GM12801 (cell line): Measurements from ENCODE around the gene COL5A1.

Experiments used
- TF ChIP-seq, protein P1 (sequence below): IDR thresholded peaks from one replicate; pipeline ENCODE4 v1.5.1; 2011; ENCODE audit warnings: control low read depth; ENCODE audit not compliant: insufficient read length; ENCODE audit errors: extremely low read depth

The COL5A1 gene

DNA sequence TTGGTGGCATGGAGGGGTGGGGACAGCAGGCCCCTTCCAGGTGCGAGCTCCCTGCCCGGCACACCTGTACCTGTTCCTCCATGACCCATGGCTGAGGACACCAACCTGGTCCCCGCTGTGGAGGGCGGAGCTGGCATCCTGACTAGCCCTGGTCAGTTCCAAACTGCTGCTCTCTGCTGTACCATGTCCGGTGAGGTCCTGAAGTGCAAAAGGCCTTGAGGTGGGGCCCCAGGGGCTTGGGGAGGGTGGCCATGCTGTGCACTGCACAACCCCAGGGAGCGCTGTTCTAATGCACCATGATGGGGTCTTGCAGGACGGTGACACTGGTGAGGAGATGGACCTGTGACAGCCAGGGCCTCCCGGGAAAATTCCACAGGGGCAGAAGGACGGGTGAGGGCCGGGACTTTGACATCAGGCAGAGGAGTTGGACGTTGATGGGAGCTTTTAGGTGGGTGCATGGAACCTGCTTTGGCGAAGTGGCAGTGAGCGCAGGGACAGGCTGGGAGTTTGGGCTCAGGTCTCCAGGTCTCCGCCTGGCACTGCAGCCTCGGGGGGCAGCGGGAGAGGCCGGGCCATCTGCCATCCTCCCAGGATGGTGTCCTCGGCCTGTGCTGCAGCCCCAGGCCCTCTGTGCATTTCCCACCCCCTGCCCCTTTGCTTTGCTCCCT, 38.9 kb downstream of the COL5A1 start:
- TF ChIP-seq, protein P1, sequence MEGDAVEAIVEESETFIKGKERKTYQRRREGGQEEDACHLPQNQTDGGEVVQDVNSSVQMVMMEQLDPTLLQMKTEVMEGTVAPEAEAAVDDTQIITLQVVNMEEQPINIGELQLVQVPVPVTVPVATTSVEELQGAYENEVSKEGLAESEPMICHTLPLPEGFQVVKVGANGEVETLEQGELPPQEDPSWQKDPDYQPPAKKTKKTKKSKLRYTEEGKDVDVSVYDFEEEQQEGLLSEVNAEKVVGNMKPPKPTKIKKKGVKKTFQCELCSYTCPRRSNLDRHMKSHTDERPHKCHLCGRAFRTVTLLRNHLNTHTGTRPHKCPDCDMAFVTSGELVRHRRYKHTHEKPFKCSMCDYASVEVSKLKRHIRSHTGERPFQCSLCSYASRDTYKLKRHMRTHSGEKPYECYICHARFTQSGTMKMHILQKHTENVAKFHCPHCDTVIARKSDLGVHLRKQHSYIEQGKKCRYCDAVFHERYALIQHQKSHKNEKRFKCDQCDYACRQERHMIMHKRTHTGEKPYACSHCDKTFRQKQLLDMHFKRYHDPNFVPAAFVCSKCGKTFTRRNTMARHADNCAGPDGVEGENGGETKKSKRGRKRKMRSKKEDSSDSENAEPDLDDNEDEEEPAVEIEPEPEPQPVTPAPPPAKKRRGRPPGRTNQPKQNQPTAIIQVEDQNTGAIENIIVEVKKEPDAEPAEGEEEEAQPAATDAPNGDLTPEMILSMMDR = no peak

DNA sequence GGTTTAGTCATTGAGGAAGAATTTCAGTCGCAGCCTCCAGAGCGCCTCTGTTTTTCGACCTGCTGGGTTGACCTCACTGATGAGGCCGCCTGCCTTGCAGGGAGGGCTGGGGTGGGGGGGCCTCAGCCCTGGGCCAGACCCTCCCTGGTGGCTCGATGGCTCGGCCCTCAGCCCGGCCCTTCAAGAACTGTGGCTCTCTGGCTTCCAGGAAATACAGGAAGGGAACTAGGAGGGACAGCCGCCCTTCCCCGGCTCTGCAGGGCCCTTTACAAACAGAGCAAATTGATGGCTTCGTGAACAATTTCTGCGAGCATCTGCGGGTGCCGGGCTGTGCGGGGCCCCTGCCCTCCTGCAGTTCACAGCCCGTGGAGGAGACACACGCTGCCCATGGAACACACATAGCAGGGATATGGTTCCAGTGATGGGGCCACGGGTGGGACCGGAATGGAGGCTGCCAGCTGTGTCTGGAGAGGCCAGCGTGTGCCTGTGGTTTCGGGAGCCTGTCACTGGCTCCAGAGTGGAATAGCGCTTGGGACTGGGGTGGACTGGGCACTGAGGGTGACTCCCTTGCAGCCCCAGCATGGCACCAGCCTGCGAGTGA, 39.6 kb downstream of the COL5A1 start:
- TF ChIP-seq, protein P1 = no peak

DNA sequence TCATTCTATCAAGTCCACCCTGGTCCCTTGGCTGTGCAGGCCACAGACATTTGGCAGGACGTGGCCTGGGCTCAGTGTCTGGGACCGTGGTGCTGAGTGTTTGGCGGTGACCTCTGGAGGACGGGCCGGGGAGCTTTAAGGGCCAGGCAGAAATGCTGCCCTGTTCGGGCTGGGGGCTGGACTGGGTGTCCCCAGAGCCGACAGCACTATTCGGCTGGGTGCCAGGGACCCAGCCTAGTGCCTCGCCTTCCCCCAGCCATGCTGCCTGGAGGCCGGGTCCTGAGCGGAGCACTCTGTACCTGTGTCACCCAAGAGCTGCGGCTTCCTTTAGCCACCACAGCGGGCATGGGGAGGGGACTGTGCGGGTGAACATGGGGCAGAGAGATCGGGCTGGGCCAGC, 40.4 kb downstream of the COL5A1 start:
- TF ChIP-seq, protein P1 = no peak

DNA sequence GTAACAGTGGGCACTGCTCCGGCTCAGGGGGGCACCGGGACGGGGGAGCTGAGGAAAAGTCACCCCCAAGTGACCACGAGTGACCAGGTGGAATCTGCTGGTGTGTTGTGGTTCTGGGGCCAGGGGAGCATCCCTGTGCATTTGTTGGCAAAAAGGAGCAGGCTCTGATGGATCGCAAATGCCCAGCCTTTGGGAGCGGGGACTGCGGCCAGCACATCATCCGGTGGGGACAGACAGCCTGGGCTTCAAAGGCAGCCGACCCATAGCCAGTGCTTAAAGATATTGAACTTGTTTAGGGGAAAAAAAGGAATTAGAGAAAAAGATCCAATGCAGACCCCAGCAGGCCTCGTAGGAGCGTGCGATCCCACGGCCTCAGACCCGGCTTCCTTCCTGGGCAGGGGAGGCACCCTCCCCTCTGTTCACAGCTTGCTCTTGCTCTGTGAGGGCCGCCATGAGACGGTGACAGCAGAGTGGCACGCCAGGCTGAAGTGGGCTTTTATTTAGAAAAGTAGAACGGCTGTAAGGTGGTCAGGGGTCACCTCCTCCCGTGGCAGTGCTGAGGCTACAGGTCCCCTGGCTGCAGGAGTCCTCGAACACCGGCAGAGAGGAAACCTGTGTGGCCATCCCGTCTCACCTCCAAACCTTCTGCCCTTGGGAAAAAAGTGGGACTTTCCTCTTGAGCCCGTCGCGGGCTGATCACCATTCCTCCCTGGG, 41.2 kb downstream of the COL5A1 start:
- TF ChIP-seq, protein P1 = no peak

DNA sequence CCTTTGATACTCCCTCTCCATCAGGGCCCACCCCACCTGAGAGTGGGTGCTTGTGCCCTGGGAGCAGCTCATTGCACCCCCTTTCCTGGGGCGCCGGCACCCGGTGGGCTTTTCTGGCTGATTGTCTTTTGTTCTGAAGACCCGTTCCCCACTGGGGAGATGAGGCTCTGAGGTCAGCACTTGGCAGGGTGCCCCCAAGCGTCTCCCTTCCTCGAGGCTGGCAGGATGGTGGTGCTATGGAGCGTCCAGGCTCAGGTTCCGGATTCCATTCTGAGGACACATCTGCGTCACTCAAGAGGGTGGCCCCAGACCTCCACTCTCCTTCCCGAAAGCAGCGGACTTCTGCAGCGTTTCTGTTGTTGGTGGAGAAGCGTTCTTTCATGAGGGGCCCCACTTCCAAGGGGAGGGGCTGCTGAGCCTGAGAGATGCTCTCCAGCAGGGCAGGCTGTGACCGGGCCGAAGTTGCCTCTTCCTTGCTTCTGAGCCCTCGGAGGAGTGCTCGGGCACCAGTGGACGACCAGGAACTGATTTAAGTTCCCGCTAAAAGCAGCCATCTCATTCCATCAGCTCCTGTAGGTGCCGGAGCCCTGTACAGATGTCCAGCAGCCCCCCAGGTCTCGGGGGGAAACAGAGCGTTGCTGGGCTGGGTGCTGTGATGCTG, 42.2 kb downstream of the COL5A1 start:
- TF ChIP-seq, protein P1 = no peak

DNA sequence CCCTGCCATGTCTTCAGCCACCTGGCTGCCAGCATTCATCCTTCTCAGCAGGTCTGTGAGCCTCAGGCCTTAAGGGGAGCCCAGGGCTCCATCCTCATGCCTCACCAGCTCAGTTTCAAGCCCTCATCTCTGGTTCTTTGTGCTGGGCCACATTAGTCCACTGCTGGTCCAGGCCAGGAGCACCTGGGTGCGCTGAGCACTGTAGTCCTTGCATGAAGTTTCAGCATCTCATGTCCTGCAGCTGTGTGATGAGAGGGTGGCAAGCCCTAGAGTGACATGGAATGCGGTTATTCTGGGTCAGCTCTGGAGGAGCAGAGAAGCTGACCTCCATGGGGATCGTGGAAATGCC, 42.7 kb downstream of the COL5A1 start:
- TF ChIP-seq, protein P1 = no peak

DNA sequence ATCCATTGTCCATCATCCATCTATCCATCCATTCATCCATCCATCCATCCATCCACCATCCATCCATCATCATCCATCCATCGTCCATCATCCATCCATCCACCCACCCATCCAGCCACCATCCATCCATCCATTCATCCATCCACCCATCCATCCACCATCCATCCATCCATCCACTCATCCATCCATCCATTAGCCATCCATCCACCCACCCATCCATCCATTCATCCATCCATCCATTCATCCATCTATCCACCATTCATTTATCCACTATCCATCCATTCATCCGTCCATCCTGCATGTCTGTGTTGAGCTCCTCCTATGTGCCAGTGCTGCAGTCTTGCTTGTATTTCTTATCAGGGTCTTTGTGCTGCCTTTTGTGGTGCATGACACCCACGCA, 44.2 kb downstream of the COL5A1 start:
- TF ChIP-seq, protein P1 = no peak
